HG02571 (cell line): ENCODE measurements around the gene DNMT3B.

ENCODE experiments used
- ATAC-seq: cut with Tn5 transposase; IDR thresholded peaks from one replicate; pipeline ENCODE4 v1.9.1; 2021; ENCODE audit warnings: mild to moderate bottlenecking, moderate library complexity; ENCODE audit not compliant: unreplicated experiment

DNMT3B gene

GRCh38 chr20:32849577-32849976 is 87.4 kb downstream of the DNMT3B start:
- ATAC-seq: no peak

- no peak for ATAC-seq
These were observed 93.2 kb downstream of the DNMT3B start for GRCh38 chr20:32855387-32855786.

GRCh38 chr20:32858189-32858588 is 96.0 kb downstream of the DNMT3B start:
- no peak for ATAC-seq
